UCSD-AML1 (cell line): ENCODE data around the gene FUT1.
A peak's percentile ranks its signal among the peaks of the same experiment; 100 is the strongest.
"Not testable (repeated sequence)": the region's sequence is repeated elsewhere in the genome, so short reads cannot be mapped to it uniquely, and the experiment has no call there.

Experiments
- DNase-seq: peaks from one replicate; lab custom pipeline; 2025; ENCODE audit not compliant: unreplicated experiment; lab: John Stamatoyannopoulos, UW

FUT1 gene

GRCh38 chr19:48752496-48753365 lies at the start of gene FUT1:
Gene FUT1, minus strand, starts transcription at chr19:48752641. Its CDS starts 1,360 bp downstream, at chr19:48751281.
- peak; percentile 84 for DNase-seq

- no peak for DNase-seq
Observed at GRCh38 chr19:48799358-48800300, 47.2 kb upstream of the FUT1 start.

- peak; percentile 32 for DNase-seq
Observed at GRCh38 chr19:48798937-48799336, 46.5 kb upstream of the FUT1 start.

GRCh38 chr19:48797103-48797502 lies 44.7 kb upstream of the FUT1 start:
- no peak for DNase-seq

- no peak for DNase-seq
Observed at GRCh38 chr19:48796298-48797083, 44.0 kb upstream of the FUT1 start.

- no peak for DNase-seq
Observed at GRCh38 chr19:48795685-48796070, 43.2 kb upstream of the FUT1 start.

GRCh38 chr19:48795055-48795684 lies 42.7 kb upstream of the FUT1 start:
- DNase-seq = peak; percentile 89

GRCh38 chr19:48794291-48794690 lies 41.9 kb upstream of the FUT1 start:
- DNase-seq = no peak

- DNase-seq = no peak
Observed at GRCh38 chr19:48793271-48793670, 40.8 kb upstream of the FUT1 start.

GRCh38 chr19:48787331-48787730 lies 34.9 kb upstream of the FUT1 start:
- not testable (repeated sequence) for DNase-seq

GRCh38 chr19:48786422-48786821 lies 34.0 kb upstream of the FUT1 start:
- not testable (repeated sequence) for DNase-seq

- peak; percentile 46 for DNase-seq
Observed at GRCh38 chr19:48784527-48784926, 32.1 kb upstream of the FUT1 start.

GRCh38 chr19:48780631-48781391 lies 28.4 kb upstream of the FUT1 start:
- peak; percentile 64 for DNase-seq

GRCh38 chr19:48779636-48780035 lies 27.2 kb upstream of the FUT1 start:
- DNase-seq = no peak

GRCh38 chr19:48777720-48778119 lies 25.3 kb upstream of the FUT1 start:
- no peak for DNase-seq

GRCh38 chr19:48777139-48777538 lies 24.7 kb upstream of the FUT1 start:
- no peak for DNase-seq

- DNase-seq = no peak
Observed at GRCh38 chr19:48772503-48772953, 20.1 kb upstream of the FUT1 start.

GRCh38 chr19:48770734-48771472 lies 18.5 kb upstream of the FUT1 start:
- DNase-seq = no peak

- no peak for DNase-seq
Observed at GRCh38 chr19:48770266-48770665, 17.8 kb upstream of the FUT1 start.
